OCI-LY7 (cell line): ENCODE results near the gene CFAP90. TPM values are rescaled to one million over a fixed set of nuclear protein-coding genes. Genes with fewer than 3 reads are reported as not detected.

ENCODE experiments used
- BruUV-seq: library from RNA; stranded (reverse); fragments of 400-500 nt; replicated peaks from 2 replicates; lab custom pipeline; 2021; lab: Mats Ljungman, UMichigan
- CTCF ChIA-PET: fragments of 300-600 bp; sonication (Branson Sonifier 250); formaldehyde crosslinking; loops from one replicate; lab custom pipeline; 2022; ENCODE audit warnings: antibody characterized with exemption; ENCODE audit not compliant: unreplicated experiment; lab: Charles Lee
- POLR2A ChIA-PET: fragments of 300-600 bp; sonication (Branson Sonifier 250); formaldehyde crosslinking; loops from one replicate; lab custom pipeline; 2022; ENCODE audit warnings: antibody characterized with exemption; lab: Charles Lee
- DNase-seq: peaks from one replicate; pipeline ENCODE4 v3.0.0-alpha.2; 2015; ENCODE audit warnings: low spot score
- H2AFZ ChIP-seq: fragments of 200-600 bp; sonication (generic), shearing (Covaris generic); 2 replicates; pipeline ENCODE4 v1.6.1; 2014; ENCODE audit warnings: mild to moderate bottlenecking, antibody characterized with exemption, low read length, moderate library complexity
- H3K27ac ChIP-seq: fragments of 200-600 bp; sonication (generic); 2 replicates; pipeline ENCODE4 v1.5.1; 2014; ENCODE audit warnings: mixed run types, low read depth, mild to moderate bottlenecking, moderate library complexity, low read length, inconsistent platforms; ENCODE audit not compliant: poor library complexity, severe bottlenecking
- H3K36me3 ChIP-seq: fragments of 200-600 bp; sonication (generic); 2 replicates; pipeline ENCODE4 v1.6.1; 2014; ENCODE audit warnings: mild to moderate bottlenecking, antibody characterized with exemption, low read length, moderate library complexity, mixed read lengths; ENCODE audit not compliant: insufficient read depth
- H3K4me1 ChIP-seq: fragments of 200-600 bp; sonication (generic); 2 replicates; pipeline ENCODE4 v1.5.1; 2014; ENCODE audit warnings: mild to moderate bottlenecking, low read length; ENCODE audit not compliant: insufficient read depth, poor library complexity, severe bottlenecking
- H3K4me2 ChIP-seq: fragments of 200-600 bp; sonication (generic); 2 replicates; pipeline ENCODE4 v1.6.1; 2014; ENCODE audit warnings: mild to moderate bottlenecking, low read length
- H3K4me3 ChIP-seq: fragments of 200-600 bp; sonication (generic); 2 replicates; pipeline ENCODE4 v1.5.1; 2014; ENCODE audit warnings: mild to moderate bottlenecking, low read depth, low read length; ENCODE audit not compliant: poor library complexity, severe bottlenecking
- H3K79me2 ChIP-seq: fragments of 200-600 bp; sonication (generic); 2 replicates; pipeline ENCODE4 v1.6.1; 2016; ENCODE audit warnings: low read depth, mild to moderate bottlenecking, low read length, moderate library complexity, mixed read lengths; ENCODE audit not compliant: insufficient read depth
- H3K9me2 ChIP-seq: fragments of 200-600 bp; sonication (generic); 2 replicates; pipeline ENCODE4 v1.6.1; 2016; ENCODE audit warnings: mild to moderate bottlenecking, low read length, mixed read lengths; ENCODE audit not compliant: insufficient read depth
- H3K9me3 ChIP-seq: fragments of 200-600 bp; sonication (generic); 2 replicates; pipeline ENCODE4 v1.6.1; 2014; ENCODE audit warnings: mild to moderate bottlenecking, mixed run types, low read length, mixed read lengths
- H4K20me1 ChIP-seq: fragments of 200-600 bp; sonication (generic); 2 replicates; pipeline ENCODE4 v1.6.1; 2014; ENCODE audit warnings: mild to moderate bottlenecking, antibody characterized with exemption, low read length, moderate library complexity, mixed read lengths; ENCODE audit not compliant: insufficient read depth
- CTCF ChIP-seq: fragments of 200-600 bp; sonication (generic); conservative IDR thresholded peaks from 2 replicates; pipeline ENCODE4 v1.5.1; 2014; ENCODE audit warnings: mild to moderate bottlenecking, antibody characterized with exemption, low read length, moderate library complexity, mixed read lengths
- EZH2phosphoT487 ChIP-seq: fragments of 200-600 bp; sonication (generic); IDR thresholded peaks from 2 replicates; pipeline ENCODE4 v1.6.1; 2018; ENCODE audit warnings: low read depth, borderline replicate concordance, mild to moderate bottlenecking, mixed run types, antibody characterized with exemption, low read length, moderate library complexity, mixed read lengths
- intact Hi-C: fragments of 100-400 bp; cut with micrococcal nuclease; formaldehyde crosslinking; loops from one replicate; pipeline ENCODE4 v1.10.0; 2022; ENCODE audit not compliant: unreplicated experiment
- total RNA-seq, 2 experiments: library from RNA; depleted of rRNA in 1 of 2; stranded (reverse); fragments of >200 nt in 1 of 2; shearing (Covaris generic) in 1 of 2; gene quantifications; 2 replicates each; pipeline ENCODE4 v1.2.3, GENCODE V29; 2014 to 2022

Gene CFAP90
- total RNA-seq, 2 experiments from 2014 or later, result not detected

GRCh38 chr5:7878381-7878873 is 27.5 kb upstream of the CFAP90 start:
- H3K27ac ChIP-seq, result no peak overlapping the region
- TF ChIP-seq EZH2phosphoT487 (no peak), CTCF (no peak)
- peaks cover 98% of the 10 kb centered on the region for H3K36me3 ChIP-seq
- BruUV-seq, result no TSS peak
- no peaks in the 10 kb centered on the region for H3K9me2 ChIP-seq
- no peak overlapping the region for H3K4me2 ChIP-seq
- no peak overlapping the region for H2AFZ ChIP-seq
- intact Hi-C loops, result no loop called here
- no peak for DNase-seq
- CTCF ChIA-PET, result interaction anchor here (2.4 kb wide), 1 partner anchor 8 kb away, joined by 6 read pairs; no protein-coding TSS in a partner anchor
- no peaks in the 10 kb centered on the region for H3K9me3 ChIP-seq
- H4K20me1 ChIP-seq, result peaks cover 6% of the 10 kb centered on the region; the same call in 1 of the 2 replicates
- no peak overlapping the region for H3K4me3 ChIP-seq
- H3K4me1 ChIP-seq, result peaks cover 5% of the 10 kb centered on the region
- POLR2A ChIA-PET, result no interaction called here
- peaks cover 18% of the 10 kb centered on the region for H3K79me2 ChIP-seq

GRCh38 chr5:7877851-7878250 is 26.9 kb upstream of the CFAP90 start:
- peaks cover 98% of the 10 kb centered on the region for H3K36me3 ChIP-seq

More at GRCh38 chr5:7877851-7878250, 26.9 kb upstream of the CFAP90 start:
- CTCF ChIA-PET, result interaction anchor here (2.4 kb wide), 1 partner anchor 9 kb away, joined by 6 read pairs; no protein-coding TSS in a partner anchor
- Histone ChIP-seq H3K9me2 (no peaks in the 10 kb centered on the region), H3K4me1 (peaks cover 11% of the 10 kb centered on the region), H3K79me2 (peaks cover 24% of the 10 kb centered on the region), H3K9me3 (no peaks in the 10 kb centered on the region), H3K27ac (no peak overlapping the region), H3K4me3 (no peak overlapping the region), H2AFZ (no peak overlapping the region), H3K4me2 (no peak overlapping the region), H4K20me1 (peaks cover 6% of the 10 kb centered on the region)
- intact Hi-C loops, result no loop called here
- no TSS peak for BruUV-seq
- no peak for DNase-seq
- POLR2A ChIA-PET, result no interaction called here
- TF ChIP-seq CTCF, result no peak
- no peak for TF ChIP-seq EZH2phosphoT487
